NCI-H1092 (cell line): ENCODE results near the gene ATXN10.

Experiments used
- DNase-seq: peaks from one replicate; lab custom pipeline; 2025; lab: John Stamatoyannopoulos, UW

ATXN10 gene

DNA sequence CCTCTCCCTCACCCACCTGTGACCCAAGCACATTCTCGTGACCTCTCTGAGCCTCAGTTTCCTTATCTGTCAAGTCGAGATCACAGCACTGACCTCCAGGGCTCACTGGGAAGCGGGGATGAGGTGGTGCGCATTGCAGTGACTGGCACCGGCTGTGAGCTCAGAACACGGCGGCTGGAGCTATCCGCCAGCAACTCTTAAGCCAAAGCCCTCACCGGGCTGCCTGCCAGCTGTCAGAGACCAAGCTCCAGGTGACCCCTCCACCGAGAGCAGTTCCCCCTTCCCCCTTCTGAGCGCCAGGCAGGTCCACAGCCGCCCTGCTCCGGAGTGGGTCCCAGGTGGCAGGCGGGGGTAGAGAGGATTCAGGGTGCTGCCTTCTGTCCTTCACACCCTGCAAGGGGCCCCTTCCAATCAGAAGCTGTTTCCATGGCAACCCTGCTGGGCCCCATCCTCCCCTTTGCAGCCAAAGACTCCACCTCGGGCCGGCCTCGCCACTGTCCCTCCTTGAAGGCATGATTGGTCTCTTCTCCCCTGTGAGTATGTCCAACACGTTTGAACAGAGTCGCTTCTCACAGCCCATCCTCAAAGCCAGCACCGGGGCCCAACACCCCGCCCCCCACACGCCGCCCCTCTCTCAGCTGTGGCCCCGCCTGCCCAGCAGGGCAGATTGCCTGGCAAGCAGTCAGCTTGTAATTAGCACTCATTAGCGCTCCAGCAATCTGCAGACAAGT is 206.6 kb downstream of the ATXN10 start:
- no peak for DNase-seq

DNA sequence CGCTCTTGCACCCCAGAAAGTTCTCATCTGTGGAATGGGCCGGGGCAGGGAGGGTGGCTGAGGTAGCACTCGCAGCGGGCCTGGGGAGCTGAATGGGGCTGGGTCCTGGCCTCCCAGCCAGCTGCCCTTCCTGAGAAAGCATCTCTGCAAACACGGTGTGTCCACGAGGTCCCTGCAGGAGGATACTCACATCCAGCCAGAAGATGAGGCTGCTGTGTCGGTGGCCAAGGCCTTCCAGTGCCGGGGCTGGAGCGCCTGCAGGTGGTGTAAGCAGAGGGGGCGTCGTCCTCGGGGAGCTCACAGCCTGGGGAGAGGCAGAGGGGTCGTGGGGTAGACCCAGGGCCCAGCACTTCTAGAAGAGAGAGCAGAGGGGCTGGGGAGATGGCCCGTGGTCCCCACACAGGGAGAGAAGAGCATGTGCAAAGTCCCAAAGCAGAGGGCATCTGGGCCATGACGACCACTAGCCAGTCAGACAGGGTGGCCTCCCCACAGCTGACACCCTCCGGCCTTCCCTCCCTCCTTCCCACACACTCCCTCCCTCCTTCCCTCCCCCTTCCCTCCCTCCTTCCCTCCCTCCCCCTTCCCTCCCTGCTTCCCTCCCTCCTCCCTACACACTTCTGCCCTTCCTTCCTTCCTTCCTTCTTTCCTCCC is 207.4 kb downstream of the ATXN10 start:
- no peak for DNase-seq

DNA sequence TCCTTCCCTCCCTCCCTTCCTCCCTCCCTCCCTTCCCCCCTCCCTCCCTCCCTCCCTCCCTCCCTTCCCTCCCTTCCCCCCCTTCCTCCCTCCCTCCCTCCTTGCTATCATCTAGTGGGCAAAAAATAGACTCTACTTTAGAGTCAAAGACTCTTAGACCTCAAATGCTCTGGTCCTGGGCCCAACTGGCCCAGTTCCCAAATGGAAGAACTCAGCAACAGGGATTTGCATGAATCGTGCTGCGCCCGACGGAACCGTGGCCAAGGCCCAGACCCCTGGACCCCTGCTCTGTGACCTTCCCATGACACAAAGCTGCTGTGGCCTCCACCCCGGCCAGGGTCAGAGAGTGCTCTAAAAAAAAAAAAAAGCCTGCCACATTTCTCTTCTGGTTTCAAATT is 207.9 kb downstream of the ATXN10 start:
- DNase-seq = no peak

DNA sequence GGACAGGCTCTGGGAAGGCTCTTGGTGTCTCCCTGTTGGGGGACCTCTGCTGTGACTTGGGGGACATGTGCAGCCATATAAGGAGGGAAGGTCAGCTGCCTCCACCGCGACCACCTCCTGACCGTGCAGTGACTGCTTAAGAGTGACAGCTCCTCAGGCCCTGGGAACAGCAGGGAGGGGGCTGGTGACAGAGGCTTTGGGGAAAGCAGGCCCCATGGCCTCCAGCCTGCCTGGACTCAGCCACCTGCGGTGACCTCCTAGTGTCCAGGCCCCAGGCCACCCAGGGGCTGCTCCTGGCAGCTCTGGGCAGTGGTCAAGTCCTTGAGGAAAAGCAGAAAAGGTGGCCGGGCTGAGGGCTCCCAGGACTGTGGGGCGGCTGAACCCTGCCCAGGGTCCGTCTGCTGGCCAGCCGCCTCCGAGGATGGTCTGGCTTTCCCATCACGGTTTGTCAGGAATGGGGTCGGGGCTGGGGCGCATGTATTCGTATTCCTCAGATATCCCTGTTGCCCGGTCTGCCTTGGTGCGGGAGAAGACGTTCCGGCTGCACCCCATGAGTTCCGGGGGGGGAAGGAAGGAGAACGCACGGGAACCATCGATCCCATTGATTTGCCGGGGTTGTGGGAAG is 208.6 kb downstream of the ATXN10 start:
- DNase-seq = no peak

DNA sequence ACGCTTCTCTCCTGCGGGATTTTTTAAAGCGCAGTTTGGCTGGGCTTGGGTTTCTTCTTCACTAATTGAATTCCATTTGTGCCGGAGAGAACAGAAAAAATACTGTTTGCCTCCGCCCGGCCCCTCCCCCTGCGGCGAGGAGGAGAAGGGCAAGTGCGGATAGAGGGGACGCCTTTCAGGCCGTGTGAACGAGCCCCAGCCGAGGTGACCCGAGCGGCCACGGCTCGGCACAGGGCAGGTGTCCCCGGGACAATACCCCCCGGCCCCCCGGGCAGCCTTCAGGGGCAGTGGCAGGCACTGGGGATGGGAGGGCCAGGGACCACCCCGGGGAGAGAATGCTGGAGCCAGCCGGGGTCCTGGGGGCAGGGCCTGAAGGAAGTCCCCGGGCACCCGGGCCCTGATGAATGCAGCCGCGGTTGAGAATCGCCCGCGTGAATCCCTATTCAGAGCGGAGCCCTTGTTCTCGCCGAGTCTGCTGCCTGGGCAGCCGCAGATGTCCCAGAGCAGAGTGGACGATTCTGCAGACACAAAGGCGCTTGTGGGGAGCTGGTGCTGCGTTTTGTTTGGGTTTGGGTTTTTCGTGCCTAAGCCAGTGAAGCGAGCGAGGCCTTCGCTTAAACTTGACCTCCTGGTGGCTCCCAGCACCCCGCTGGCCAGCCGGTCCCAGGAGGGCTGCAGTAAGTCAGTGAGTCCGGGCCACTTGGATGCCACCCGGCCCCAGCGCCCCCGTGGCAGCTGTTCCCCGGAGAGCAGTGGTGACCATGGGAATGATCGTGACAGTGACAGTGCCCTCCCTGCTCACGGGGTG is 209.3 kb downstream of the ATXN10 start:
- no peak for DNase-seq

DNA sequence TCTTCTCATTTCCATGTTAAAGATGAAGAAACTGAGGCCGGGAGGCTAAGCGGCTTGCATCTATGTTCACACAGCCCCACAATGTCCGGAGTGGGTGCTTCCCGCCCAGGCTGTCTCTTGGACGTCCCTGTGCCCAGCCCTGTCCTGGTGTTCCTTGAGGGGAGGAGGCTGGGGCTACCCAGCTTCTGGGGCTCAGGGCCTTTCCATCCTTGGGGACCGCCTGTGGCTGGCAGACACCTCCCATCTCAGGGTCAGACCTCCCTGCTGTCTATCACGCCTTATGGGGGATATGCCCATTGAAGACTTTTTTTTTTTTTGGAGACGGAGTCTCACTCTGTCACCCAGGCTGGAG is 209.9 kb downstream of the ATXN10 start:
- DNase-seq = no peak

DNA sequence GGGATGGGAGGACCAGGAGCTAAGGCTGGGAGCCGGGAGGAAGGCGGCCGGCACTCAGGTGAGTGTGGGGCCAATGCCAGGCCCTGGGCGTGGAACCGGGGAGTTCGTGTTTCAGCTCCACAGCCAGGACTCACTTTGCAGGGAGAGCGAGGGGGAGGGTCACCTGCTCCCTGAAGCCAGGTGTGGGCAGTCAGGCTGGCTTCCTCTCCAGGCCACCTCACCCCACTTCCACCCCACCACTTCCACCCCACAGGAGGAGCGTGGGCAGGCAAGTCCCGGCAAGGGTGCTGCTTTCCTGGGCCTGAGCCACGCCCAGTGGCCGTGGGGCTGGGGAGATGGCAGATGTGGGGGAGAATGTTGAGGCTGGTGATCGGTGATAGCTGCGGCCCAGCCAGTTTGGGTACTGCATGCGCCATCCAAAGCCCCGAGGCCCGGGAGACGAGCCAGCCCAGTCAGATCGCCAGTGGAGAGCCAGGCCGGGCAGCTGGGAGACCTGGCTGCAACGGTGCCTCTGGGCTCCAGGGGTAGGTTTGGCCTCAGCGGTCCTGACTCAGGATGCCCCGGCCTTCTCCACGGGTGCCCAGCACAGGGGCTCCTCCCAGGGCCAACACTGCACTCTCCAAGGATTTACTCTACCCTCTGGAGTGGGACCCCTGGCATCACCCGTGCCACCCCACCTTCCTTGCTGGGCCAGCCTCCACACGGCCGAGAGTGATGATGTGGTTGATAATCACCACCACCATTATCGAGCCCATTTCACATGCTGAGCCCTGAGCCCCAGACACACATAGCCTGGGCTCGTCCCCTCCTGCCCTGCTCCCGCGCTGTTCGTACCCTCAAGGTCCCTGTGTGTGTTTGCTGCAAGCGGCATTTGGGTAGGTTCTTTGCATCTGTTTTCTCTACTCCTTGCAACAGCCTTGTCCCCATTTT is 211.5 kb downstream of the ATXN10 start:
- DNase-seq = no peak

DNA sequence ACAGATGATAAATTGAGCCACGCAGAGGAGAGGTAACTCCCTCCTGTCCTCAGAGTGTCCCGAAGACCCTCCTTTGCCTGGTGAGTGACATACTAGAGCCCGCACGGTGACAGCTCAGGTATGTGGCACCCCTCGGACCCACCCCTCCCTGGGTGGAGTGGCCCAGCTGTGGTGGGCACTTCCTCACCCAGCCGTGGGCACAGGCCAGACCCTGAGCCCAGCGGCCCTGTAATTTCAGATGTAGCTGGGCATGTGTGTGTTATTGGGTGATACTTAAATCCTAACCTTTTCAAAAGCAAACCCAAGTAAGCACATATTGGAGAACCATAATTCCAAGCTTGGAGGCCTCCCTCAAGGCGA is 212.2 kb downstream of the ATXN10 start:
- DNase-seq = no peak

DNA sequence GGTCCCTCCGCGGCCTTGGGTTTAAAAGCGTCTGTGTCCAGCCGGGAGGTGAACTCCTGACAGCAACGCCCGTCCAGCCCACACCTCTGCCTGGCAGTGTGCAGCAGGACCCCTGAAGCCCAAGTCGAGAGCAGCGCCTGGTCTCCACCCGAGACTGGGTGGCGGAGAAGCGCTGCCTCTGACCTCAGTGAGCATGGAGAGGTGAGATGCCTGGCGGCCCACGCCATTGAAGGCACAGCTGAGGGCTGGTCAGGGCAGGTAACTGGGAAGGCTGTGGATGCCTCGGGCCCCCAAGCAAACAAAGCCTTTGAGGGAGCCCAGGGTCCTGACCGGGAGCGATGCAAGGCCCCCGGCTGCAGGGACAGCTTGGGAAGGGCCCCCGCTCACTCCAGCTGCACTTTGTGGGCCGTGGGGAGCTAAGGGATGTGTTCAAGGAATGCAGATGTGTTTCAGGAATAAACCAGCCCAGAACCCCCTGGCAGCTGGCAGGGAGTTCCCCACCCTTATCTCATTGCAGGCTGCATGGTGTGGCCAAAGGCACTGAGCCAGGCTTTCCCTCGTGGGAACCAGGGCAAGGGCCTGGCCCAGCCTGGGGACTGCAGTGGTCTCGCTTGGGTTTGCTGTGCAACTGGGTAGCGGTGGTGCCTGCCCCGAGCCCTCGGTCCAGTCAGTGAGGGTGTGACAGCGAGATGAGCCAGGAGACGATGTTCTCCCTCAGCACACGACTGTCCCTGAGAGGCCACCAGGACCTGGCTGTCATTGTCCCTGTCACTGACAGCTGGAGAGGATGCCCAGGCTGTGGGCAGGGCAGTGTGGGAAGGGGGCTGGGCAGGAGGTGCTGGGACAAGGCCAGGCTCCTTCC is 212.8 kb downstream of the ATXN10 start:
- no peak for DNase-seq

DNA sequence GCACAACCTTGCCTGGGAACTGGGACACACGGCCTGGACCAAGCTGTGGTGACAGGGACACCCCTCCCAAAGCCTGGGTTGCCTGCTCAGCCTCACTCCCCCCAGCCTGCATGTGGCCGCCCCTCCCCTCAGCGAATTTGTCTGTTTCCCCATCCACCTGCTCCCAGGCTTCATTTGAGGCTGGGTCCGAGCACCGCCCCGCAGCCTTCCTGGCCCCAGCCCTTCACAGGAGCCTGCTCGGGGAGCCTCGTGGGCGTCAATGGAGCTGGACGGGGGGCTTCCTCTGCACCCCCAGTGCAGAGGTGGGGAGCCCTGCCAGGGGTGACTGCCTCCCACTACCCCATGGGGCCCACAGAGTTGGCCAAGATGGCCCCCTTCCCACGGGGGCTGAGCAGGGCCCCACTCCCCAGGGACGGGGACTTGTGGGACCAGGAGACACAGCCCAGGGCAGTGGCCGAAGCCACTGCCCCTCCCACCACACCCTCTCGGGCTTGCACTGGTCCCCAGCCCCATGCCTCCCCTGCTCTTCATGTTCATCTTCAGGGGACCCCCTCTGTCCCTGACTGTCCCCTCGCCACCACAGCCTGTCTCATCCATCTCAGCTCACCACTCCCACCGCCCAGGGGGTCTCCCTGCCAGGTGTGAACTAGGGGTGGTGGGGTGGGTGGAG is 213.7 kb downstream of the ATXN10 start:
- no peak for DNase-seq

DNA sequence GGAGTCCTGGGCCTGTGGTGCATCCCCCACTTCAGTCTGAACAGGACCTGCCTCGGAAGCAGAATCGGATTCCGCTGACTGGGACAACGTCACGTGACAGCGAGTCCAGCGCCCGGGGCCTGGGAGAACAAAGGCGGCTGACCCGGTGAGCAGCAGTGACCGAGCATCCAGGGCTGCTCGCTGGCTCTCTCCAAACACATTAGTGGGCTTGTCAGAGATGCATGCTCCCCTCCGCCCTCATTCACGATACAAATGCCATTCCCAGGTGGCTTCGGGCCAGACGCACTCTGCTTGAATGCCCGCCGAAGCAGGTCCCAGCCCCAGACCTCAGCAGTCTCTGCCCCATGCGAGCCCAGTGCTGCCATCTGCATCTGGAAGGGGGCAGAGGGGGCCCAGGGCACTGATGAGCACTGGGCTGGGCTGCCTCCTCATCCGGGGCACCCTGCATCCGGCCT is 214.3 kb downstream of the ATXN10 start:
- no peak for DNase-seq

DNA sequence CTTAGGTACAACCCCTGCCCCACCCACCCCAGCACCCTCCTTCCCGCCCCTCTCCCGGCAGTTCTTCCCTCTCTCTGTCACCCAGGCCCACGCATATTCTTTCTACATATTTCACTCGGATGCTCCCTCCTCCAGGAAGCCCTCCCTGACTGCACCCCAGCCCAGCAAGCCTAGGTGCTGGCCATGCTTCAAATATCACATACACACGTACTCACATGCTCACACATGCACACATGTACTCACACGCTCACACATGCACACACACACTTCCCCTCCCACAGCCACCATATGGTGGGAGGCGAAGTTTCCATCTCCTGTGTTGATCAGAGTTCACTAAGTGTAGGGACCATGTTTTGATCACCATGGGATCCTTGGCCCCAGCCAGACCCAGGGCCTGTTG is 214.9 kb downstream of the ATXN10 start:
- no peak for DNase-seq

DNA sequence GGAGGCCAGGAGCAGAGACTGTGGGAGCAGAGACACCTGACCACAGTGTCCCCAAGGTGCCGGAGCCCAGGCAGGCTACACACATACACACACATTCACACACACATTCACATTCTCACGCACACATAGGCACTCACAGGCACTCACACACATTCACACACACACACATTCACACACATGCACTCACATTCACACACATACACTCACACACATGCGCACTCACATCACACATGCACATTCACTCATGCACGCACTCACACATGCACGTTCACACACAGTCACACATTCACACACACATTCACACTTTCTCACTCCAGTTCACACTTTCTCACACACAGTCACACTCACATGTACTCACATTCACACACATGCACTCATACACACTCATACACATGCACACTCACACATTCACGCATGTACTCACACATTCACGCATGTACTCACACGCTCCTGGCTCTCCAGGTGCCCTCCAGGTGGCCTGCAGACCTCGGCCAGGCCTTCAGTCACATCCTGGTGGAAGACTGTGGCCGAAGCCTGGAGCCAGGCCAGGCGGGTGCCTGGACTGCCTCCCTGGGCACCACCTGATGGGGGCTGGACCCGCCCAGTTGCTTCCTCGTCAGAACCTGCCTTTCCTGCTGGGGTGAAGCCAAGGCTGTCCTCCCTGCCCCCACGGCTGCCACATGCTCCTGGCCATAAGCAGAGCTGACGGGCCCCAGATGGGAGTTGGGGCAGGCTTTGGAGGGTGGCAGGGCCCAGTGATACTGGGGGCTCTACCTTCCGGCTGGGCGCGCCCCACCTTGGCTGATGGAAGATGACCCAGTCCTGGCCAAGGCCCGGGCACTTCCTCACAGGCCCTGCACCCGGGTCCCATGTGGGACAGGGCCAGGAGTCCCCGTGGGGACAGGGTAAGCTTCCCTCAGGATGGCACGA is 215.8 kb downstream of the ATXN10 start:
- no peak for DNase-seq

DNA sequence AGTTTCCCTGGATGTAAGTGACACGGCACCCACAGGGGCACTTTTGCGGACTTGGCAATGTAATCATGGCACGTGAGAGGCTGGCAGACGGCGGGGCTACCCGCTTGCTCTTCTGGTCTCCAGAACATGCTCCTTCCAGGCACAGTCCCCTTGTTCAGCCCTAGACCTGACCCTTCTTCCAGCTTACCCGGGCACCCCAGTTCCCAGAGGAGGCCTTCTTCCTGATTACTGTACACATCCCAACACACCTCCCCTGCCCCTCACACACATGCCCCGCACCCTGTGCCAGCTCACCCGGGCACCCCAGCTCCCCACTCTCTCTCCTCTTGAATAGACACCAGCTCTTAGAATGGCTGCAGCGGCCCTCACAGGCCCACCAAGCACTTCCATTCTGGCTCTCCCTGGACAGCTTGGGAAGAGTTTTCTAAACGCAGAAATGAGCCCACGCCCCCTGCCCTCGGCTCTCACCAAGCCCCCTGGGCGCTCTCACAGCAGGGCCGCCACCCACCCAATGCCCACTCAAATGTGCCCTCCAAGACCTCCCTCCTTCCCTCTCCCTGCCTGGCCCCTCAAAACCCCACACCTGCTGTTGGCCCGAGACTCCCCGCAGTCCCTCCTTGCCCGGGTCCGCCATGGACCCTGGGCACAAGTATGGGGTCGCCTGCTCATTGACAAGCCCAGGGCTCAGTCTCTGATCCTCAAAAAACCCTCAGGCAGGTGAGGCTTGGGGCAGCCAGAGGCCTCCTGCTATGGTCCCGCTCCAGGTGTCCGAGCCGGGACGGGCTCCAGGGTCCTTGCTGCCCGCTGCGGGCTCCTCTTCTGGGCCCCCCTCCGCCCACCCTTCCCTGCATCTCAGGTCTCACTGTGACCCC is 216.8 kb downstream of the ATXN10 start:
- no peak for DNase-seq

DNA sequence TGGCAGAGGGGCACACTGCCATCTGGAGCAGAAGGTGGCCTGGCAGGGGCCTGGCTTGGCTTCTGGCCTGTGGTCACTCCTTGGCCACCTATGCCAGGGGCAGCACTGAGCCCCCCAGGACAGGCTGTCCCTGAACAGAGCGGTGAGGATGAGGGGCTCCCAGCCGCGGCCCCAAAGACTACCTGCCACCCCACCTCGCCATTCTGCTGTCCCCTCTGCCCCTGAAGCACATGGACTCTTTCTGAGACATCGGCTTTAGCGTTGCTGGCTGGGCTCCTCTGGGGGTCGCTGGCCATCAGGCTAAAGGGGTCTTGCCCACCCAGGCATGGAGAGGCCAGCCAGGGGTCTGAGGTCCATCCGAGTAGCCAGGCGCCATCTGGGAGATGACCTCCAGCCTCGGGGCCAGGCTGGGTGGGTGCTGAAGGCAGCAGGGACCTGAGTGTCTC is 217.5 kb downstream of the ATXN10 start:
- no peak for DNase-seq

DNA sequence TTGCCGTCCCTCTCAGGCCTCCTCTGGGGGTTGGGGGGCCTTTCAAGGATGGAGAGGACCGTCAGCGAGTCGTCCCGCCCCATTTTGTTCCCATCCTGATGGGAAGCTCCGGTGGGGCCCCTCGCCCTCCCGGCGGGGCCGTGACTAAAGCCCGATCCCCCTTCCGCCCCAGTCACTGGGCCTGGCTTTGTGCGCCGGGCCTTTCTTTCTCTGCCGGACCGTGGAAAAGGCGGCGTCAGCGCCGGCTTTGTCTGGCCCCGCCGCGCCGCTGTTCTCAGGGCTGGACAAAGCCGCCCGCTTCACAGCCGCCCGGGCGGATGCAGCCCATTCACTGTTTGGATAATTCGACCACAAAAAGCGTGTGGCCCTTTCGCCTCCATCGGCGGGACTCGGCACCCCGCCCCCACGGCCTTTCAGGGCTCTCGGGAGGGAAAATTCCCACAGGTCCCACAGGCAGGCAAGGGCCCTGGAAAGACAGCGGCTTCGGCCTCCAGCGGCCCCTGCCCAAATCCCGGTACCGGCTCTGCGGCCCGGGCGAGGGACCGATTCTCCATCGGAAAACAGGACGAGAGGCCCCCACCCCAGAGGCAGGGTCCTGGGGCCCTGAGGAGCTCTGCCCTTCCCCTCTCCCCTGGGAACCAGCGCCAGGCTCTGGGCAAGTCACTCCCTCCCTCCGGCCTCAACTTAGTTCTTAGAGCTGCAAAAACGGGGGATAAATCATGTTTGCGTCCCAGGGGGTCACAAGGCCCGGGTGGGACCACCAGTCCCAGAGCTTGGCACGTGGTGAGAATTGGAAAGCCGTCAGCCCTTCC is 218.1 kb downstream of the ATXN10 start:
- DNase-seq = no peak

DNA sequence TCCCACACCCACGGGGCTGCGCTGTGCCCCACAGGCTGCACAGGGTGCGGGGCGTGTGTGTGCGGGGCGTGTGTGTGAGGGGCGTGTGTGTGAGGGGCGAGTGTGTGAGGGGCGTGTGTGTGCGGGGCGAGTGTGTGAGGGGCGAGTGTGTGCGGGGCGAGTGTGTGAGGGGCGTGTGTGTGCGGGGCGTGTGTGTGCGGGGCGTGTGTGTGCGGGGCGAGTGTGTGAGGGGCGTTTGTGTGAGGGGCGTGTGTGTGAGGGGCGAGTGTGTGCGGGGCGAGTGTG is 218.7 kb downstream of the ATXN10 start:
- no peak for DNase-seq
